ENCODE measurements around the gene S100G. TPM values are rescaled to one million over a fixed set of nuclear protein-coding genes. Genes with fewer than 3 reads are reported as not detected.
A peak's percentile ranks its signal among the peaks of the same experiment; 100 is the strongest.
"Not testable (repeated sequence)": the region's sequence is repeated elsewhere in the genome, so short reads cannot be mapped to it uniquely, and the experiment has no call there.

Gene S100G
- total and polyA plus RNA-seq, 4 donors = not detected

DNA sequence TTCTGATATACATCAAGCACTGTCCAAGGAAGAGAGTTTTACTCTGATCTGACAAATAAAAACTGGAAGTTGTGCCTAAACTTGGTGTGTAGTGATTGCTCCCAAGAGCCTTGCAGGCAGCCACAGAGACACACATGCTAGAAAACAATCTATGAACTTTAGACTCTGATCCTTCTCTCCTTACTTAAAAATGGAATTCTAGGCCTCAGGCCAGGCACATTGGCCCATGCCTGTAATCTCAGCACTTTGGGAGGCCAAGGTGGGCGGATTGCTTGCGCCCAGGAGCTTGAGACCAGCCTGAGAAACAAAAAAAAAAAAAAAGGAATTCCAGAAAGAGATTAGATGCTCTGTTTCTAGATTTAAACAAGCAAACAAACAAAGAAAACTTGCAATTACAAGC lies 45.6 kb upstream of the S100G start:
- H3K27ac ChIP-seq (ENCODE audit: low read depth in 1 of 2, low read length in 1 of 2) = peak overlapping the region in 1 of 2 donors; percentile 49
- TF ChIP-seq, protein P1, sequence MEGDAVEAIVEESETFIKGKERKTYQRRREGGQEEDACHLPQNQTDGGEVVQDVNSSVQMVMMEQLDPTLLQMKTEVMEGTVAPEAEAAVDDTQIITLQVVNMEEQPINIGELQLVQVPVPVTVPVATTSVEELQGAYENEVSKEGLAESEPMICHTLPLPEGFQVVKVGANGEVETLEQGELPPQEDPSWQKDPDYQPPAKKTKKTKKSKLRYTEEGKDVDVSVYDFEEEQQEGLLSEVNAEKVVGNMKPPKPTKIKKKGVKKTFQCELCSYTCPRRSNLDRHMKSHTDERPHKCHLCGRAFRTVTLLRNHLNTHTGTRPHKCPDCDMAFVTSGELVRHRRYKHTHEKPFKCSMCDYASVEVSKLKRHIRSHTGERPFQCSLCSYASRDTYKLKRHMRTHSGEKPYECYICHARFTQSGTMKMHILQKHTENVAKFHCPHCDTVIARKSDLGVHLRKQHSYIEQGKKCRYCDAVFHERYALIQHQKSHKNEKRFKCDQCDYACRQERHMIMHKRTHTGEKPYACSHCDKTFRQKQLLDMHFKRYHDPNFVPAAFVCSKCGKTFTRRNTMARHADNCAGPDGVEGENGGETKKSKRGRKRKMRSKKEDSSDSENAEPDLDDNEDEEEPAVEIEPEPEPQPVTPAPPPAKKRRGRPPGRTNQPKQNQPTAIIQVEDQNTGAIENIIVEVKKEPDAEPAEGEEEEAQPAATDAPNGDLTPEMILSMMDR (IDR thresholded peaks at IDR 0.05; ENCODE audit: control extremely low read depth, extremely low read depth) = no peak
- peaks cover 0 to 21% (median 16%) of the 10 kb centered on the region in 3 donors for H3K27me3 ChIP-seq (ENCODE audit: control insufficient read depth in 3 of 3, insufficient read depth in 3 of 3, low read length in 2 of 3)
- no peaks in the 10 kb centered on the region for H3K9me3 ChIP-seq (ENCODE audit: control insufficient read depth in 4 of 4, insufficient read depth in 3 of 4, low read length in 3 of 4)
- no peaks in the 10 kb centered on the region for H3K36me3 ChIP-seq (ENCODE audit: control insufficient read depth in 4 of 4, insufficient read depth in 4 of 4, low read length in 4 of 4)
- DNase-seq (no peak), ATAC-seq (ENCODE audit: insufficient read depth, low FRiP score) (no peak)
- H3K4me3 ChIP-seq = no peak overlapping the region
- H3K4me1 ChIP-seq (ENCODE audit: control insufficient read depth in 5 of 5, insufficient read depth in 5 of 5, low read length in 5 of 5) = peaks cover 0 to 2% (median 0%) of the 10 kb centered on the region in 5 donors
- no peak overlapping the region for H3K9ac ChIP-seq (ENCODE audit: insufficient read depth in 1 of 2, low read length in 2 of 2)
- 94 to 100% methylated on average over 2 of the region's 2 CpGs for WGBS, 2 donors

DNA sequence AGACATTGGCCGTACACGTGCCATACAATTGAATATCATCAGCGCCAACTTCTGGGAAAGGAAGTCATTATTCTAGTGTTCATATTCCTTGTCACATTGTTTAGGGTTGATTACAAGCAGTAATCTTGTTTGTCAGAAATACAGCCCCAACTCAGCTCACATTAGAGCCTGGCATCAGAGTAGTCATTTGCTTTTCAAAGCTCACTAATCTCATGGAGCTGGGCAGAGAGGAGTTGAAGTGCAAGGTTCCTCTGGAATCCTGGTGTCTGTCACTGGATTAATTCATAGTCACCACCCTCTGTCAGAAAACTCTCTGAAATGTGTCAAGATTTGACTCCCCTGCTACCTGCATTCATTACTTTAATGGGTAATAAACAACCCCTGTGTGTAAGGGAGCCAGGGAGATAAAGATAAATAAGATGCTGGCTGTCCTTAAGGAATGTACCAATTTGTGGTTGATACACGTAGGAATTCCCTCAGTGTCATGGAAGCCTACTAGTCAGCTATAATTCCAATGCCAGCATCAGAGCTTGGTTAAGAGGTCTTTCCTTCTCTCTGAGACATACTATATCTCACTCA lies 43.7 kb upstream of the S100G start:
- TF ChIP-seq, protein P1 (IDR thresholded peaks at IDR 0.05; ENCODE audit: control extremely low read depth, extremely low read depth) = no peak
- 75 to 85% methylated on average over 4 of the region's 4 CpGs for WGBS, 2 donors
- Histone ChIP-seq H3K27me3 (ENCODE audit: control insufficient read depth in 3 of 3, insufficient read depth in 3 of 3, low read length in 2 of 3) (peaks cover 0 to 22% (median 19%) of the 10 kb centered on the region in 3 donors), H3K36me3 (ENCODE audit: control insufficient read depth in 4 of 4, insufficient read depth in 4 of 4, low read length in 4 of 4) (peaks cover 0 to 2% (median 0%) of the 10 kb centered on the region in 4 donors), H3K9me3 (ENCODE audit: control insufficient read depth in 4 of 4, insufficient read depth in 3 of 4, low read length in 3 of 4) (peaks cover 0 to 1% (median 0%) of the 10 kb centered on the region in 4 donors), H3K9ac (ENCODE audit: insufficient read depth in 1 of 2, low read length in 2 of 2) (no peak overlapping the region), H3K4me3 (no peak overlapping the region), H3K4me1 (ENCODE audit: control insufficient read depth in 5 of 5, insufficient read depth in 5 of 5, low read length in 5 of 5) (peaks cover 0 to 2% (median 0%) of the 10 kb centered on the region in 5 donors), H3K27ac (ENCODE audit: low read depth in 1 of 2, low read length in 1 of 2) (peak overlapping the region in 1 of 2 donors; percentile 70)
- DNase-seq (no peak), ATAC-seq (ENCODE audit: insufficient read depth, low FRiP score) (no peak)

DNA sequence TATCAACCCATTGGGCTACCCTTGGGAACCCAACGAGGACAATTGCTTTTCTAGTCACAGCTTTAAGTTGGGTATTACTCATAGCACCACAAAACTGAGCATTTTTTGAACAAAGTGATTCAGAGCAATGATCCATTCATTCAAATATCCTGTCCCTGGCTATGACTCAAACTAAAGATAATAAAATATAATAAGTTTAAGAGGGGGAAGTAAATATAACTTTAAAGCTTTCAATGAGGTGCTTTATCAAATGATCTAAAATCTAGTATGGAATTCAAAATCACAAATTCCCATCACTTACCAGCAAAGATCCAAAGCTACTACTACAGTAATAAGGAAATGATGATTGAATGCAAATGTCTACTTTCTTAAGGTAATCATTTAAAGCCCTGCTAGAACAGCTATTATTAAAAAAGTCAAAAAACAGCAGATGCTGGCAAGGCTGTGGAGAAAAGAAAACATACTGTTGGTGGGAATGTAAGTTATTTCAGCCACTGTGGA lies 39.8 kb upstream of the S100G start:
- Histone ChIP-seq H3K4me1 (ENCODE audit: control insufficient read depth in 5 of 5, insufficient read depth in 5 of 5, low read length in 5 of 5) (peaks cover 0 to 2% (median 0%) of the 10 kb centered on the region in 5 donors), H3K27ac (ENCODE audit: low read depth in 1 of 2, low read length in 1 of 2) (no peak overlapping the region), H3K27me3 (ENCODE audit: control insufficient read depth in 3 of 3, insufficient read depth in 3 of 3, low read length in 2 of 3) (peaks cover 0 to 23% (median 14%) of the 10 kb centered on the region in 3 donors), H3K4me3 (no peak overlapping the region), H3K9me3 (ENCODE audit: control insufficient read depth in 4 of 4, insufficient read depth in 3 of 4, low read length in 3 of 4) (peaks cover 0 to 1% (median 0%) of the 10 kb centered on the region in 4 donors), H3K9ac (ENCODE audit: insufficient read depth in 1 of 2, low read length in 2 of 2) (no peak overlapping the region), H3K36me3 (ENCODE audit: control insufficient read depth in 4 of 4, insufficient read depth in 4 of 4, low read length in 4 of 4) (peaks cover 0 to 2% (median 0%) of the 10 kb centered on the region in 4 donors)
- ATAC-seq (ENCODE audit: insufficient read depth, low FRiP score) (no peak), DNase-seq (no peak)
- TF ChIP-seq, protein P1 (IDR thresholded peaks at IDR 0.05; ENCODE audit: control extremely low read depth, extremely low read depth) = no peak
- 89 to 96% methylated on average over 1 of the region's 1 CpG for WGBS, 2 donors

DNA sequence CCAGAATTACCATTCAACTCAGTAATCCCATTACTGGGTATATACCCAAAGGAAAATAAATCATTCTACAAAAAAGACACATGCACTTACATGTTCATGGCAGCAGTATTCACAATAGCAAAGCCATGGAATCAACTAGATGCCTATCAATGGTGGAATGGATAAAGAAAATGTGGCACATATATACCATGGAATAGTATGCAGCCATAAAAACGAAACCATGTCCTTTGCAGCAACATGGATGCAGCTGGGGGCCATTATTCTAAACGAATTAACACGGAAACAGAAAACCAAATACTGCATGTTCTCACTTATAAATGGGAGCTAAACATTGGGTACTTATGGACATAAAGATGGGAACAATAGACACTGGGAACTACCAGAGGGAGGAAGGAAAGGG lies 39.3 kb upstream of the S100G start:
- H3K9ac ChIP-seq (ENCODE audit: insufficient read depth in 1 of 2, low read length in 2 of 2); H3K36me3 ChIP-seq (ENCODE audit: control insufficient read depth in 4 of 4, insufficient read depth in 4 of 4, low read length in 4 of 4); H3K4me3 ChIP-seq; DNase-seq; H3K4me1 ChIP-seq (ENCODE audit: control insufficient read depth in 5 of 5, insufficient read depth in 5 of 5, low read length in 5 of 5); H3K27ac ChIP-seq (ENCODE audit: low read depth in 1 of 2, low read length in 1 of 2); H3K9me3 ChIP-seq (ENCODE audit: control insufficient read depth in 4 of 4, insufficient read depth in 3 of 4, low read length in 3 of 4); ATAC-seq (ENCODE audit: insufficient read depth, low FRiP score): not testable (repeated sequence)
- 82 to 98% methylated on average over 3 of the region's 3 CpGs for WGBS, 2 donors
- H3K27me3 ChIP-seq (ENCODE audit: control insufficient read depth in 3 of 3, insufficient read depth in 3 of 3, low read length in 2 of 3) = peaks cover 0 to 23% (median 15%) of the 10 kb centered on the region in 3 donors

All from lung (tissue), 12 donors.